ENCODE results near the gene DNAJC17. TPM values are rescaled to one million over a fixed set of nuclear protein-coding genes. Genes with fewer than 3 reads are reported as not detected.

The DNAJC17 gene
- total and polyA plus RNA-seq, 2 of the 13 experiments (the other 11 are each of a cell fraction or from before 2014, with no cell fraction given), result 22.2 to 26.5 TPM

DNA sequence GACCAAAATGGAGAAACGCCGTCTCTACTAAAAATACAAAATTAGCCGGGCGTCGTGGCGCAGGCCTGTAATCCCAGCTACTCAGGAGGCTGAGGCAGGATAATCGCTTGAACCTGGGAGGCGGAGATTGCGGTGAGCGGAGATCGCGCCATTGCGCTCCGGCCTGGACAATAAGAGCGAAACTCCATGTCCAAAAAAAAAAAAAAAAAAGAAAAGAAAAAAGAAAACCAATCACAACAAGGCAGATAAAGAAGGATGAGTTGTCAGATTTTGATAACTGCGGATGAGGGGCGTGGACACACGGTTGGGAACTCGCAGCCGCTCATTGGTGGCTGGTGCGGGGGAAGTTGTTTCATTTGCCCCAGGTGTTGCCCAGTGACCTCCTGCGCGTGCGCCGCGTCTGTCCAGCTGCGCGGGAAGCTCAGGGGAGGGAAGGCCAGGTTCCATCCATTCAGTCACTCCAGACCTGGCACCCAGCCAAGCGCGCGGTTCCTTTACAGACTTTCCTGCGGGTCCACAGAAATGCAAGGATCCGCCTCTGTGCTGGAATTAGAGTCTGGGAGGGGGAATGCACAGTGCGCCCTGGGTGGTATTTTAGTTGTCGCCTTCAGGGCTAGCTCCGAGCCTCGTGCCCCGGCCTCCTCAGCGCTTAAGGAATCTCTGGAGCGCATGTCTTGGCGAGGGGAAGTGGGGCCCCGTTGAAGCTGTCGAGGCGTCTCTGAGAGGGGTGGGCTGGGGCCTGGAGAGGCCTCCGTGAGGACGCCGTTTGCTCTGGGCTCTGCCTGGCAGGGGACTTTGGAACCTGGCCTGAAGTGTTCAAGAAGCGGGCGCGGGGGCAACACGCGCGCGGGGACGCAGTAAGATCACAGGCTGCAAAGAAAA, 44.1 kb downstream of the DNAJC17 start (continued):
- TF ChIP-seq, protein P1, sequence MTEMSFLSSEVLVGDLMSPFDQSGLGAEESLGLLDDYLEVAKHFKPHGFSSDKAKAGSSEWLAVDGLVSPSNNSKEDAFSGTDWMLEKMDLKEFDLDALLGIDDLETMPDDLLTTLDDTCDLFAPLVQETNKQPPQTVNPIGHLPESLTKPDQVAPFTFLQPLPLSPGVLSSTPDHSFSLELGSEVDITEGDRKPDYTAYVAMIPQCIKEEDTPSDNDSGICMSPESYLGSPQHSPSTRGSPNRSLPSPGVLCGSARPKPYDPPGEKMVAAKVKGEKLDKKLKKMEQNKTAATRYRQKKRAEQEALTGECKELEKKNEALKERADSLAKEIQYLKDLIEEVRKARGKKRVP (CRISPR knock-in tag; IDR thresholded peaks at IDR 0.05), result no peak; a peak in 1 of 4 replicates
- TF ChIP-seq GATA4 (IDR thresholded peaks at IDR 0.05; ENCODE audit: borderline replicate concordance, low read depth) (no peak), XRCC5 (optimal IDR thresholded peaks at IDR 0.05; ENCODE audit: low read length) (no peak), REPIN1 (CRISPR knock-in tag; IDR thresholded peaks at IDR 0.05; ENCODE audit: borderline replicate concordance, low read depth) (peak; percentile 26; the same call in 1 of the 2 replicates), MATR3 (CRISPR knock-in tag; IDR thresholded peaks at IDR 0.05) (no peak), ZNF256 (CRISPR knock-in tag; conservative IDR thresholded peaks at IDR 0.05) (no peak; the same call in 1 of the 2 replicates), ZNF251 (CRISPR knock-in tag; IDR thresholded peaks at IDR 0.05) (no peak), ZNF333 (CRISPR knock-in tag; IDR thresholded peaks at IDR 0.05; ENCODE audit: borderline replicate concordance) (no peak), LCORL (IDR thresholded peaks at IDR 0.05) (peak; percentile 95), LCORL (CRISPR knock-in tag; IDR thresholded peaks at IDR 0.05) (no peak), PHF20 (CRISPR knock-in tag; IDR thresholded peaks at IDR 0.05) (no peak; the same call in 1 of the 2 replicates), U2AF2 (IDR thresholded peaks at IDR 0.05; ENCODE audit: low read depth, low read length) (no peak), SKI (IDR thresholded peaks at IDR 0.05; ENCODE audit: partially characterized antibody) (no peak)
- TF ChIP-seq, protein P2, sequence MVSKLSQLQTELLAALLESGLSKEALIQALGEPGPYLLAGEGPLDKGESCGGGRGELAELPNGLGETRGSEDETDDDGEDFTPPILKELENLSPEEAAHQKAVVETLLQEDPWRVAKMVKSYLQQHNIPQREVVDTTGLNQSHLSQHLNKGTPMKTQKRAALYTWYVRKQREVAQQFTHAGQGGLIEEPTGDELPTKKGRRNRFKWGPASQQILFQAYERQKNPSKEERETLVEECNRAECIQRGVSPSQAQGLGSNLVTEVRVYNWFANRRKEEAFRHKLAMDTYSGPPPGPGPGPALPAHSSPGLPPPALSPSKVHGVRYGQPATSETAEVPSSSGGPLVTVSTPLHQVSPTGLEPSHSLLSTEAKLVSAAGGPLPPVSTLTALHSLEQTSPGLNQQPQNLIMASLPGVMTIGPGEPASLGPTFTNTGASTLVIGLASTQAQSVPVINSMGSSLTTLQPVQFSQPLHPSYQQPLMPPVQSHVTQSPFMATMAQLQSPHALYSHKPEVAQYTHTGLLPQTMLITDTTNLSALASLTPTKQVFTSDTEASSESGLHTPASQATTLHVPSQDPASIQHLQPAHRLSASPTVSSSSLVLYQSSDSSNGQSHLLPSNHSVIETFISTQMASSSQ (IDR thresholded peaks at IDR 0.05; ENCODE audit: low read depth), result no peak
- TF ChIP-seq, protein P2 (CRISPR knock-in tag; IDR thresholded peaks at IDR 0.05; ENCODE audit: borderline replicate concordance), result peak; percentile 4; the same call in 1 of the 2 replicates
- TF ChIP-seq, protein P3, sequence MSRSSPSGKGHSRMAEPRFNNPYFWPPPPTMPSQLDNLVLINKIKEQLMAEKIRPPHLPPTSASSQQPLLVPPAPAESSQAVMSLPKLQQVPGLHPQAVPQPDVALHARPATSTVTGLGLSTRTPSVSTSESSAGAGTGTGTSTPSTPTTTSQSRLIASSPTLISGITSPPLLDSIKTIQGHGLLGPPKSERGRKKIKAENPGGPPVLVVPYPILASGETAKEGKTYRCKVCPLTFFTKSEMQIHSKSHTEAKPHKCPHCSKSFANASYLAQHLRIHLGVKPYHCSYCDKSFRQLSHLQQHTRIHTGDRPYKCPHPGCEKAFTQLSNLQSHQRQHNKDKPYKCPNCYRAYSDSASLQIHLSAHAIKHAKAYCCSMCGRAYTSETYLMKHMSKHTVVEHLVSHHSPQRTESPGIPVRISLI (CRISPR knock-in tag; IDR thresholded peaks at IDR 0.05; ENCODE audit: borderline replicate concordance), result no peak; the same call in 1 of the 2 replicates
- TF ChIP-seq, protein P4, sequence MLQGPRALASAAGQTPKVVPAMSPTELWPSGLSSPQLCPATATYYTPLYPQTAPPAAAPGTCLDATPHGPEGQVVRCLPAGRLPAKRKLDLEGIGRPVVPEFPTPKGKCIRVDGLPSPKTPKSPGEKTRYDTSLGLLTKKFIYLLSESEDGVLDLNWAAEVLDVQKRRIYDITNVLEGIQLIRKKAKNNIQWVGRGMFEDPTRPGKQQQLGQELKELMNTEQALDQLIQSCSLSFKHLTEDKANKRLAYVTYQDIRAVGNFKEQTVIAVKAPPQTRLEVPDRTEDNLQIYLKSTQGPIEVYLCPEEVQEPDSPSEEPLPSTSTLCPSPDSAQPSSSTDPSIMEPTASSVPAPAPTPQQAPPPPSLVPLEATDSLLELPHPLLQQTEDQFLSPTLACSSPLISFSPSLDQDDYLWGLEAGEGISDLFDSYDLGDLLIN (CRISPR knock-in tag; IDR thresholded peaks at IDR 0.05; ENCODE audit: borderline replicate concordance), result no peak
- TF ChIP-seq, protein P5, sequence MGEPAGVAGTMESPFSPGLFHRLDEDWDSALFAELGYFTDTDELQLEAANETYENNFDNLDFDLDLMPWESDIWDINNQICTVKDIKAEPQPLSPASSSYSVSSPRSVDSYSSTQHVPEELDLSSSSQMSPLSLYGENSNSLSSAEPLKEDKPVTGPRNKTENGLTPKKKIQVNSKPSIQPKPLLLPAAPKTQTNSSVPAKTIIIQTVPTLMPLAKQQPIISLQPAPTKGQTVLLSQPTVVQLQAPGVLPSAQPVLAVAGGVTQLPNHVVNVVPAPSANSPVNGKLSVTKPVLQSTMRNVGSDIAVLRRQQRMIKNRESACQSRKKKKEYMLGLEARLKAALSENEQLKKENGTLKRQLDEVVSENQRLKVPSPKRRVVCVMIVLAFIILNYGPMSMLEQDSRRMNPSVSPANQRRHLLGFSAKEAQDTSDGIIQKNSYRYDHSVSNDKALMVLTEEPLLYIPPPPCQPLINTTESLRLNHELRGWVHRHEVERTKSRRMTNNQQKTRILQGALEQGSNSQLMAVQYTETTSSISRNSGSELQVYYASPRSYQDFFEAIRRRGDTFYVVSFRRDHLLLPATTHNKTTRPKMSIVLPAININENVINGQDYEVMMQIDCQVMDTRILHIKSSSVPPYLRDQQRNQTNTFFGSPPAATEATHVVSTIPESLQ (CRISPR knock-in tag; conservative IDR thresholded peaks at IDR 0.05), result no peak

Data from HepG2 (cell line).